ENCODE data around the gene PHF14.

- TF ChIP-seq, protein P1, sequence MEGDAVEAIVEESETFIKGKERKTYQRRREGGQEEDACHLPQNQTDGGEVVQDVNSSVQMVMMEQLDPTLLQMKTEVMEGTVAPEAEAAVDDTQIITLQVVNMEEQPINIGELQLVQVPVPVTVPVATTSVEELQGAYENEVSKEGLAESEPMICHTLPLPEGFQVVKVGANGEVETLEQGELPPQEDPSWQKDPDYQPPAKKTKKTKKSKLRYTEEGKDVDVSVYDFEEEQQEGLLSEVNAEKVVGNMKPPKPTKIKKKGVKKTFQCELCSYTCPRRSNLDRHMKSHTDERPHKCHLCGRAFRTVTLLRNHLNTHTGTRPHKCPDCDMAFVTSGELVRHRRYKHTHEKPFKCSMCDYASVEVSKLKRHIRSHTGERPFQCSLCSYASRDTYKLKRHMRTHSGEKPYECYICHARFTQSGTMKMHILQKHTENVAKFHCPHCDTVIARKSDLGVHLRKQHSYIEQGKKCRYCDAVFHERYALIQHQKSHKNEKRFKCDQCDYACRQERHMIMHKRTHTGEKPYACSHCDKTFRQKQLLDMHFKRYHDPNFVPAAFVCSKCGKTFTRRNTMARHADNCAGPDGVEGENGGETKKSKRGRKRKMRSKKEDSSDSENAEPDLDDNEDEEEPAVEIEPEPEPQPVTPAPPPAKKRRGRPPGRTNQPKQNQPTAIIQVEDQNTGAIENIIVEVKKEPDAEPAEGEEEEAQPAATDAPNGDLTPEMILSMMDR (IDR thresholded peaks at IDR 0.05), result no peak
- no peak for TF ChIP-seq POLR2A (IDR thresholded peaks at IDR 0.05)
Observed at GRCh38 chr7:10924370-10924769, 49.3 kb upstream of the PHF14 start.
